HG02678 (cell line): ENCODE results near the gene DIPK1B.
A peak's percentile ranks its signal among the peaks of the same experiment; 100 is the strongest.
"Not testable (repeated sequence)": the region's sequence is repeated elsewhere in the genome, so short reads cannot be mapped to it uniquely, and the experiment has no call there.

ENCODE experiments used
- ATAC-seq: cut with Tn5 transposase; IDR thresholded peaks from one replicate; pipeline ENCODE4 v1.9.1; 2021; ENCODE audit warnings: mild to moderate bottlenecking, moderate library complexity; ENCODE audit not compliant: unreplicated experiment

The DIPK1B gene

DNA sequence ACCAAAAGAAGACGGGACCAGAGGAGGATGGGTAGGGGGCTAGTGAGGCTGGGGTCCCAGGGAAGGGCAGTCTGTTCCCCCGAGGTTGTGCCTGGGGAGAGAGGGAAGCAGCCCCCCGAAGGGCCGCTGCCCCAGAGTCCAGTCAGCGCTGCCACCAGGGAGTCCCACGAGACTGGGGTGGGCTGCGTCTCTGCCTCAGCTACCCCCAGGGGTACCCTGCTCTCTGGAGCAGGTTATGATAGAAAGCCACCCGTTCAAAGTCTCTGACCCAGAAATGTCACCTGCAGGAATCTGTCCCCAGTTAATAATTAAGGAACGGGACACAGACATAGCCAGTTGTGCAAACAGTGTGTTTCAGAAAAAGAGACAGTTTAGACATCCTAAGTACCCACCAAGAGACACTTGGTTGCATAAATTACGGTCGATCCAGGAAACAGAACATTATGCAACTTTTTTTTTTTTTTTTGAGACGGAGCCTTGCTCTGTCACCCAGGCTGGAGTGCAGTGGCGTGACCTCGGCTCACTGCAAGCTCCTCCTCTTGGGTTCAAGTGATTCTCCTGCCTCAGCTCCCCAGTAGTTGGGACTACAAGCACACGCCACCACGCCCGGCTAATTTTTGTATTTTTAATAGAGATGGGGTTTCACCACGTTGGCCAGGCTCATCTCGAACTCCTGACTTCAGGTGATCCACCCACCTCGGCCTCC lies 14.4 kb upstream of the DIPK1B start:
- ATAC-seq = no peak

DNA sequence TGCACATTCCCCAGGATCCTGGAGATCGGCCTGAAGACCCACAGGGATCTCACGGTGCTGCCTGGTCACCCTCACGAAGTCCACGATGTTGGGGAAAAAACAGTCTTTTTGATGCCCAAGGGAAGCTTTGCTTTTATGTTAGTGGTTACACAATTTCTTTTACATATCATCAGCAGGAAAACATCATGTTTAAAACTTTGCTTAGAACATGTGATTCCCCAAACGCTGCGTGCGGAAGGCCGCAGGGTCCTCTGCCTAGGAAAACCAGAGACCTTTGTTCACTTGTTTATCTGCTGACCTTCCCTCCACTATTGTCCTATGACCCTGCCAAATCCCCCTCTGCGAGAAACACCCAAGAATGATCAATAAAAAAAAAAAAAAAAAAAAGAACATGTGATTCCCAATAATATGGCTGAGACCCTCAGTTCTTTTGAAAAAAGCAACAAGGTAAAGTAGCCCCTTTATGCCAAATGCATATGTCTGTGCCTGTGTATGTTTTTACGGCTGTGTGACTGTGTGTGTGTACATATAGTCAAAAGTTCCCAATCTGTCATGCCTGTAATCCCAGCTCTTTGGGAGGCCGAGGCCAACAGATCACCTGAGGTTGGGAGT lies 13.6 kb upstream of the DIPK1B start:
- ATAC-seq = no peak

DNA sequence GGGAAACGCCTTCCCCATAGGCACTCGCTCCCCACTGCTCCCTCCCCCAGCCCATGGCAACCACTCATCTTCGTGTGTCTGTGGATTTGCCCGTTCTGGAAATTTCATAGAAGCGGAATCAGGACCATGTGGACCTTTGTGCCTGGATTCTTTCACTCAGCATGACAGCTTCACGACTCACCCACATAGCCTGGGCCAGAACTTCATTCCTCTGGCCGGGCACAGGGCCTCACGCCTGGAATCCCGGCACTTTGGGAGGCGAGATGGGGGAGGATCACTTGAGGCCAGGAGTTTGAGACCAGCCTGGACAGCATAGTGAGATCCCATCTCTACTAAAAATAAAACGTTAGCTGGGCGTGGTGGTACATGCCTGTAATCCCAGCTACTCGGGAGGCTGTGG lies 12.1 kb upstream of the DIPK1B start:
- ATAC-seq = no peak

- ATAC-seq = peak; percentile 55
Measured at GRCh38 chr9:136700959-136701667, 11.3 kb upstream of the DIPK1B start.

DNA sequence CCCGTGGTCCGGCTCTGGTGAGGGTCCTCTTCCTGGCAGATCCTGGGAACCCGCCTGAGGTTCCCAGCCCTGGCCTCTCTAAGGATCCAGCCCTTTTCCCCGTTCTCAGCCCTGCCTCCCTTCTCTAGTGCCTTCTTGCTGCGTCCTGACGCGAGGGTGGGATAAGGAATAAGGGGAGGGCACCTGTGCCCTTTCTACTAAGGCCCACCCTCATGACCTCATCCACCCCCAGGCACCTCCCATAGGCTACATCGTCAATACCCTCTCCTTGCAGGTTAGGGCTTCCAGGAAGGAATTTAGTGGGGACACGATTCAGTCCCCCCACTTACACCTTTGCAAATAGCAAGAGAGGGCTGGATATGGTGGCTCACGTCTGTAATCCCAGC lies 10.7 kb upstream of the DIPK1B start:
- no peak for ATAC-seq

DNA sequence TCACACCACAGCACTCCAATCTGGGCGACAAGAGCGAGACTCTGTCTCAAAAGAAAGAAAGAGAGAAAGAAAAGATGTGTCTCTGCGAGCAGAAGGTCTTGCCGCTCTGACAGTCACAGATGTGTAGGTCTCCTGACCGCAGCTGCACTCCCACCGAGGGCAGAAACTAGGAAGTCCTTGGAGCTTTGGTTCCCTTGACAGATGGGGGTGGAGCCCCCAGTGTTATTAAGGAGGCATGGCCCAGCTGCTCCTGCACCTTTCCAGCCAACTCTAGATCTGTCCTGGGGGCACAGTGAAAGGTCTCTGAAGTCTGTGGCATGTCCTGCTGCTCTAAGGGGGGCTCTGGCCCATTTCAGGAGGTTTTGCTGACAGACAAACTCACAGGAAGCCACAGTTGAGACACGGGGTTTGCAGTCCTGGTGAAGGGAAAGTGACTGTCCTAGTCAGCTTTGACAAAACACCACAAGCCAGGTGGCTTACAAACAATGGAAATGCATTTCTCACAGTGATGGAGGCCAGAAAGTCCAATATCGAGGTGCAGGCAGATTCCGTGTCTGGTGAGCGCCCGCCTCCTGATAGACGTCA lies 9.0 kb upstream of the DIPK1B start:
- no peak for ATAC-seq

- not testable (repeated sequence) for ATAC-seq
Measured at GRCh38 chr9:136704741-136705140, 7.6 kb upstream of the DIPK1B start.

DNA sequence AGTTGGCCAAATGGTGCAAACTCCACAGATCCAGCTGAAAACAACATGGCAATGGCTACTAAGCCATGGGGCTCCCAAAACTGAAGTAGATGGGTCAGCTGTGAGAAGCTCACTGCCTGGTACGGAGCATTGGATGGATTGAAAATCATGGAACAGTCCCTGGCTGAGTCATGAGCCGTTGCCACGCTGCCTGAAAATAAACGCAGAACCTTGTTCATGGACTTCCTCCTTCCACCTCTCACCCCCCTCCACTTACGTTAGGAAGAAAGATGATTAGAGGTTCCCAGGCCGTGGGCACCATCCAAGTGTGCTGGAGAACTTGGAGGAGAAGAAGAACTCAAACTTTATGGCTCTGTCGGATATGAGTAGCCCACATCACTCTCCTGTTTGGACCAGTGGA lies 6.8 kb upstream of the DIPK1B start:
- ATAC-seq = no peak

GRCh38 chr9:136707011-136707410 lies 5.4 kb upstream of the DIPK1B start:
- no peak for ATAC-seq

DNA sequence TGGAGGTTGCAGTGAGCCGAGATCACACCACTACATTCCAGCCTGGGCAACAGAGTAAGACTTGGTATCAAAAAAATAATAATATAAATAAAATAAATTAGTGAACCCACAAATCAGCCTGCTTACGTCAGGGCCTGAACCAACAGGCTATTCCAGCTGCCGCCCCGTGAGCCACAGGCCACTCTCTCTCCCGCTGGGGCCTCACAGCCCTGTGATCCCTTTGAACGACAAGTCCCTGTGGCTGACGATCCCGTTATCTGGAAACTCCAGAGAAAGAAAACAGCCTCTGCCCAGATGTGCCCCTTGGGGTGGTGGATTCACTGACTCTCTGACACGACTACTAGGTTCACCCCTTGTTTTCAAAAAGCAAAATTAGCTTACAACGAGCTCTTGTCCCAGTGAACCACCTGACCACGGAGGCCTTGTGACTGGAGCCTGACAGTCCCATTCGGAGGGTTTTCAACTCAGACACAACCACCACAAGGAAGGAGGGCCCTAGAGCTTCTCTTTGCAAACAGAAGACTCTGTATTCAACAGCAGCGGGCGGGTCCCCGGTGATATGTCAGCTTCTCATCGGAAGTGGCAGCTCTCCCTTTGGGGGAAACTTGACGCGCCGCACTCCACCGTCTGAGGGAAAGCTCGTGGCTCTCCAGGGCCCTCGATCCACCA lies 4.4 kb upstream of the DIPK1B start:
- no peak for ATAC-seq

DNA sequence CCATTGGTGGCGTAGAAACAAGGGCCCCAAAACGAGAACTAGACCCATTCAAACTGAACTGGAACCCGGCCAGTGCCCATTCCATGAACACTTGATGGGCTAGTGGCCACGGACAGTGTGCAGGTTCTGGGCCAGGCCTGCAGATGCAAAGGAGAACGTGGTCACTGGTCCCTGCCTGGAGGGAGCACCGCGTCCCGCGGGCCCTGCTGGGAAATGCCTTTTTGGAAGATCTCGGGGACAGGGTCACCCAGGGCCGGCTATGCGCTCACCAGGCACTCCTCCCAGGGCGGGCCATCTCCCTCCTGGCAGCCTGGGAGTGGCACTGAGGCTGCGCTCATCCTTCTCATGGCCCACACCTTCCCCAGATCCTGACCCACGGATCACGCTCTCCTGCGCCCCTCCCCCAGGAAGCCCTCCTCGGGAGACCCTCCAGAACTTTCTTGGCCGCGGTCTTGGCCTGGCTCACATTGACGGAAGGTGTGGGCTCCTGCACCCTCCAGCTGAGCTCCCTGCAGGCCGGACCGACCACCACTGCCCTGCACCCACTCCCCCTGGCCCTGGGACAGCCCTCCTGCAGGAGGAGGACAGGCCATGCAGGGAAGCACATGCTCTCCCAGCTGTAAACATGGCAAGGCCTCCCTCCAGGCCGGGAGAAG lies 2.8 kb upstream of the DIPK1B start:
- no peak for ATAC-seq

DNA sequence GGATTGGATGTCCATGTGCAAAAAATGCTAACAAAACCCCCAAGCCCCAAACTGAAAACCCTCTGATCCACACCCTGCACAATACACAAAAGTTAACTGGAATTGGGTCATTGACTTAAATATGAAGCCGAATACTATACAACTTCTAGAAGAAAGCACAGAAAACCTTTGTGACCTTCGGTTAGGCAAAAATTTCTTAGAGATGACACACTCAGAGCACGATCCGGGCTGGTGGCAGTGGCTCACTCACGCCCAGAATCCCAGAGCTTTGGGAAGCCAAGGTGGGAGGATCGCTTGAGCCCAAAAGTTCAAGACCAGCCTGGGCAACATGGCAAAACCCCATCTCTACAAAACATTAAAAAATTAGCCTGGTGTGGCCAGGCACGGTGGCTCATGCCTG lies 1.8 kb upstream of the DIPK1B start:
- no peak for ATAC-seq

GRCh38 chr9:136711219-136711648 lies 1.1 kb upstream of the DIPK1B start:
- not testable (repeated sequence) for ATAC-seq

DNA sequence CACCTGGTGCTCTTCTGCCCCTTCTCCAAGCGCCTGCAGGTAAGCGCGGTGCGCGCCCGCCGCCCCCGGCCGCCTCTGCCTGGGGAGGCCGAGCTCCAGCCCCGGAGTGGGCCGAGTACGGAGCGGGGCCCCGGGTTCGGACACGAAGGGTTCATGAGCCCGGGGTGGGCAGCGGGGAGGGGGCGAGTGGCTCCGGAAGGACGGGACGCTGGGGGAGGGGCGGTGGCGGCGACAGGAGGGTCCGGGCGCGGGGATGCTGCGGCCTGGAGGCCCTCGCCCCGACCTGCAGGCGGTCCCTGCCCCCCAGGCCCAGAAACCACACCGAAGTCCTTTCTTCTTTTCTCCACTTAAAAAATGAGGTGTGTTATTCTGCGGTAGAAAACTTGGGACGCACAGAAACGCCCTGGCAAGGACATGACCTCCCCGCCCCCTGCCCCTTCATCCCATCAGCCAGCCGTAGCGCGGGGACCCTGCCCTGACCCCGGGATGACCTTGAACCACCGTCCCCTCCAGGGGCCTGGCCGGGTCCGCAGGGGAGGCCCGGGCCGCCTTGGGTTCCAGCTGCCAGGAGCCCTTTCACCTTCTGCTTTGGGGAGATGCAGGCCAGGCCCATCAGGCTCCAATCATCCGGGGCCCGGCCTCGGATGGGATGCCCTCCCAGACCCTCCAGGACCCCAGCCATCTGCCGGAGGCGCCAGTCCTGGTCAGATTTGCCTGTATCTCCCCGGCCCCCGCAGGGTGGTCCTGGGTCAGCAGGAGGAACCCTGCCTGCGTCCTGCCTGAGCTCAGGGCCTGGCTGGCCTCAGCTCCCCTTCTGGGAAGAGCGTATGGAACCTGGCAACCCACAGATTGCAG lies 545 bp downstream of the DIPK1B start:
- ATAC-seq = no peak

DNA sequence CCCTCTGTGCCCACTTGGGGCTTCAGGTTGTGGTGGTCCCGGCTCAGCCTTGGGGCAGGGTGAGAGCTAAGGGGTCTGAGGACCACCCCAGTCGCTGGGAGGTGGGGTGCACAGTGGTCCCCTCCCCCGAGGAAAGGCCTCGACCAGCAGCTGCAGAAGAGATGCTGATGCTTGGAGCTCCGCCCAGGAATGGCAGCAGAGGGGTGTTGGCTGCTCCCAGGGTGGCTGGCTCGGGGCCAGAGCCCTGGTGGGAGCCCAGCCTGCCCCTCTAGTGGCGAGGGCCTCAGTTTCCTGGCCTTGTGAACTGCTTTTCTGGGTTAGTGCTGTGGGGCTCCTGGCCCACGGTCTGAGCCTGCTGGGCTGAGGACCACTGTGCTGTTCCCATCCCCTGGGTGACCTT lies 1.2 kb downstream of the DIPK1B start:
- no peak for ATAC-seq

DNA sequence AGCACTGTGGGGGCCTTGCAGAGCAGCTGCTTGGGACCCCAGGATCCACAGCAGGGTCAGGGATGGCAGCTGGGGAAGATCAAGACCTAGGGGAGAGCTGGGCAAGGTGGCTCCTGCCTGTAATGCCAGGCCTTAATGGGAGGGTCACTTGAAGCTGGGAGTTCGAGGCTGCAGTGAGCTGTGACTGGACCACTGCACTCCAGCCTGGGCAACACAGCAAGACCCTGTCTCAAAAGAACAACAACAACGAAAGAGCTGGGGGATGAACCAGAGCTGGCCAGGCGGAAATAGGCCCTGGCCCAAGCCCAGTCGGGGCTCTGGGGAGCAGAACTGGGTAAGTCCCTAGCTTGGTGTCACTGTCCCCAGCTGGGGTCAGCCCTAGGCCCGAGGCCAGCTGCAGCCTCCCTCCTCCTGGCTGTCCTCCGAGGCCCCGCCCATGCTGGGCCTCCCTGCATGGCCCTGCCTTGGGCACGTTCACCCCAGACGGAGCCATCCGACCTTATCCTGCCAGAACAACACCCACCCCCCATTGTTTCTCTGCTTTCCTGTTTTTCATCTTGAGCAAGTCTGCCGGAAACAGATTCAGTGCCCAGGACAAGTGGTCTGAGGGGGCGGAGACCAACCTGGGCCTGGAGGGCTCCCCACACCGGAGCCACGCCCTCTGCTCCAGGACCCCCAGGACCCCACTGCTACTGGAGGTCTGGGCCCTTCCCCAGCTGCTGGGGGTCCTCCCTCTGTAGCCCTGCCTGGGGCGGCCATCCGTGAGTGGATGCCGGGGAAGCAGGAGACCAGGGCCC lies 1.9 kb downstream of the DIPK1B start:
- no peak for ATAC-seq

- no peak for ATAC-seq
Measured at GRCh38 chr9:136714893-136715274, 2.5 kb downstream of the DIPK1B start.

GRCh38 chr9:136717399-136717798 lies 5.0 kb downstream of the DIPK1B start:
- no peak for ATAC-seq
